Tibial nerve (tissue), 4 donors: ENCODE measurements around the gene LRRC61.
"Not testable (repeated sequence)": the region's sequence is repeated elsewhere in the genome, so short reads cannot be mapped to it uniquely, and the experiment has no call there.

ENCODE experiments used
- CTCF ChIP-seq, 5 experiments: fragments of 200-600 bp in 3 of 5; fragments of 450-650 bp in 2 of 5; sonication (generic) in 3 of 5; IDR thresholded peaks; one replicate each; pipeline ENCODE4 v1.5.1; 2016 to 2019; ENCODE audit warnings: antibody characterized with exemption in 5 of 5, mild to moderate bottlenecking in 3 of 5, moderate library complexity in 2 of 5
- EP300 ChIP-seq, 2 donors: sonication (generic); formaldehyde crosslinking; IDR thresholded peaks; one replicate each; pipeline ENCODE4 v1.6.1; 2017; ENCODE audit warnings: antibody characterized with exemption in 2 of 2, mild to moderate bottlenecking in 1 of 2

DNA sequence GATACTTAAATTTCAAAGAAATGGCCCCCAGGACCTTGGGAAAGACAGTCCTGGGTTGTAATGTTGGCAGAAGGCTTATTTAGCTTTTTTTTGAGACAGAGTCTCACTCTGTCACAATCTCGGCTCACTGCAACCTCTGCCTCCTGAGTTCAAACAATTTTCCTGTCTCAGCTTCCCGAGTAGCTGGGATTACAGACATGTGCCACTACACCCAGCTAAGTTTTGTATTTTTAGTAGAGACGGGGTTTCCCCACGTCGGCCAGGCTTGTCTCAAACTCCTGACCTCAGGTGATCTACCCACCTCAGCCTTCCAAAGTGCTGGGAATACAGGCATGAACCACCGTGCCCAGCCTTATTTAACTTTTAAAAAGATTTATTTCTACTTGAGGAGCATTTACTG, 62.7 kb downstream of the LRRC61 start:
- not testable (repeated sequence) for TF ChIP-seq CTCF, EP300 (IDR thresholded peaks at IDR 0.05)
